ENCODE results near the gene MRO.
"Not testable (repeated sequence)": the region's sequence is repeated elsewhere in the genome, so short reads cannot be mapped to it uniquely, and the experiment has no call there.

MRO gene

GRCh38 chr18:50790948-50791347, 28.9 kb downstream of the MRO start:
- DNase-seq, result no peak

DNA sequence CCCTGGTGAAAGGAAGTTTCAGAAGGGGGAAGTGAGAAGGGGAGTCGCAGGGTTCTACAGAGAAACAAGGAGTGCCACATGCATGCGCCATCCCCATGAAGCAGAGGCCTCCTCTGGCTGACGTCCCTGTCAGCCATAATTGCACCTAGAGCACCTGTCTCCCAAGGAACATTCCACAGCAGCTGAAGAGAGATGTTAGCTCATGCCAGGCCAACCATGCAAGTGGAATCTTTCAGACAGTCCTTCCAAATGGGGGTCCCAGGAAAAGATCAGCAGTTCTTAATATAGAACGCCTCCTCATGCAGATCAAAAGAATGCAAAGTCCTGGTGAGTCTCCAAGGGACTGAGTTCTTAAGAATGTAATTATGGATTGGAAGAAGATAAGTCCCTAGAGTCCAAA, 29.6 kb downstream of the MRO start:
- no peak for DNase-seq

DNA sequence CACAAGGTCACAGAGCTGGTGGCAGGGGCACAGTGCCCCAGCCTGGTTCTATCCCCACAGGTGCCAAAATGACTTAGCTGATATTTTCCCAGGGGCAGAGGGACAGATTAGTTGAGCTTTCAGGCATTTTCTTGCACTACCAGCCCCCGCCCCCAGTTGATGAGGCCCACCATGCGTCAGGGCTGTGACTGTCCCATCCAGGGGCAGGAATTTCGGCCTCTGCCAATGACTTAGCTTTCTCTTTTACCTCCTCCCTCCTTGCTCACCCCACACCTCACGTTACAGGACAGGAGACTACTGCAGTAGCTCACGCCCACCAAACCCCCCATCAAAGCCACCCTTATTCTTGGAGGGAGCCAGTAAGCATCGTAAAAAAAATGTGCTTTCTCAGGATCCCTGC, 31.5 kb downstream of the MRO start:
- DNase-seq, result no peak

DNA sequence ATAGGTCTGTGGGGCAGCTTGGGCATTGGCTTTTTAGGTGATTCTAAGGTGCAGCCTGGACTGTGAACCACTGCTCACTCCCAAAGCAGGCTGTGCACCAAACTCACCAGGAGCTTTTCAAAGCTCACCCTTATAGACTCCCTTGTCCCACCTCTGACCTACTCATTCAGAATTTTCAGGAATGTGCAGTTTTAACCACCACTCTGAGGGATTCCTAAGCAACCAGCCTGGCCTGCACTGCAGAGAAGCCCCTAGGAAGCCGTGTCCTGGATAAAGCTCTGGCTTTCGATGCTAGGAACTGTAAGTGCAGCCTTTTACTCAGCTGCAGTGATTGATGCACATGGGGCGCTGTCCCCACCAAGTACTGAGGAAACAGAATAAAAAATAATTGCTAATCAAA, 33.0 kb downstream of the MRO start:
- no peak for DNase-seq

DNA sequence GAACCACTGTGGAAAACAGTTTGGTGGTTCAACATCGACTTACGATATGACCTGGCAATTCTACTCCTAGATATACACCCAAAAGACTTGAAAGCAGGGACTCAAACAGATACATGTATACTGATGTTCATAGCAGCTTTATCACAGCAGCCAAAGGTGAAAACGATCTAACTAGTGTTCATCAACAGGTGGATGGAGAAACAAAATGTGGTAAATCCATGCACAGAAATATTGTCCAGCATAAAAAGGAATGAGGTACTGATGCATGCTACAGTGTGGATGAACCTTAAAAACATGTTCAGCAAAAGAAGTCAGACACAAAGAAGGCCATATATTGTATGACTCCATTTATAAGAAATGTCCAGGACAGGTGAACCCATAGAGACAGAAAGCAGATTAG, 36.3 kb downstream of the MRO start:
- no peak for DNase-seq

- not testable (repeated sequence) for DNase-seq
Observed at GRCh38 chr18:50779021-50779420, 40.8 kb downstream of the MRO start.

GRCh38 chr18:50776383-50776782, 43.4 kb downstream of the MRO start:
- no peak for DNase-seq

GRCh38 chr18:50775726-50776125, 44.1 kb downstream of the MRO start:
- no peak for DNase-seq

DNA sequence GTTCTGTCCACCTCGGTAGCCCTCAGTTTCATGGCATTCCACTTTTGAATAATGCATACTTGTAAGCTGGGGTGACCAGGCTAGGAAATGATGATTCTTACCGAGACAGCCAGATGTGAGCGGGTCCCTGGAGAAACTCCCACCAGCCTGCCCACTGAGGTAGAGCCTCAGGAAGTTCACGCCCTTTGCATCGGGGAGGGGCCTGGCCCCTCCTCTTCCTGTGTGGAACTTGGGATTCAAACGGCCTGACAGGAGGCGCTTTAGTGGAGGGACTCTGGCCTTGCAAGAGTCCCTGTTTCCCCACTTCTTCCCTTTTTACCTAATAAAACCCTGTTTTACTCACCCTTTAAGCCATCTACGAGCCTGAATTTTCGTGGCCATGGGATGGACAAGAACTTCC, 44.6 kb downstream of the MRO start:
- DNase-seq, result no peak

DNA sequence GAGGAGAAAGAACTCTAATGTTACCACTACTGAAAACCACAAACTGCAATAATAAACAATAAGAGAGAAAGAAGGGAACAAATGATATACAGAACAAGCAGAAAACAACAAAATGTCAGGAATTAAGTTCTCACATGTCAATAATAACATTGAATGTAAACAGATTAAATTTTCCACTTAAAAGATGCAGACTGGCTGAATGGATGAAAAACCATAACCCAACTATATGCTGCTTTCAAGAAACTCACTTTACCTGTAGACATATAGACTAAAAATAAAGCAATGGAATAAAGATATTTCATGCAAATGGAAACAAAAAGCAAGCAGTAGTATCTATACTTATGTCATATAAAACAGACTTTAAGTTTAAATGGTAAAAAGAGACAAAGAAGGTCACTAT, 50.4 kb downstream of the MRO start:
- no peak for DNase-seq

DNA sequence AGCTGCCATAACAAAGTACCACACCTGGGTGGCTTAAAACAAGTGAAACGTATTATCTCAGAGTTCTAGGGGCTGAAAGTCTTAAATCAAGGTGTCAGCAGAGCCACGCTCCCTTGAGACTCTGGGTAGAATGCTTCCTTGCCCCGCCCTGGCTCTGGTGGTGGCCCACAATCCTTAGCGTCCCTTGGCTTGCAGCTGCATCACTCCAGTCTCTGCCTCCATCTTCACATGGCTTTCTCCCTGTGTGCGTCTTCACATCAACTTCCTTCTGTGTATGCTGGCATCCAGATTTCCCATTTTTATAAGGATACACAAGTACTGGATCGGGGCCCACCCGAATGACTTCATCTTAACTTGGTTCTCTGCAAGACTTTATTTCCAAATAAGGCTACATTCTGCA, 62.5 kb downstream of the MRO start:
- no peak for DNase-seq

DNA sequence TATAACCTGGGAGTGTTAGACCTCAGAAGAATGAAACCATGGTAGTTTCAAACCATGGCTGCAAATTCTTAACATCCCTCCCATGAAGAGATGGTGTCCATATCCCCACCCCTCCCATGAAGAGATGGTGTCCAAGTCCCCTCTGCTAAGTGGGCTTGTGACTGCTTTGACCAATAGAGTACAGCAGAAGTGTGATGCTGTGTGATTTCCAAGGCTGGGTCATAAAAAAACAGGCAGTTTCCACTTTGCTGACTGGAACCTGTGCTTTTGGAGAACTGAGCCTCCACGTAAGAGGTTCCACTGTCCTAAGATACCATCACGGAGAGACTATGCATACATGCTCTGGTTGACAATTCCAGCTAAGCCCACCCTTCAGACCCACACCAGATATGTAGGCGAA, 65.5 kb downstream of the MRO start:
- no peak for DNase-seq

GRCh38 chr18:50753311-50753710, 66.5 kb downstream of the MRO start:
- no peak for DNase-seq

DNA sequence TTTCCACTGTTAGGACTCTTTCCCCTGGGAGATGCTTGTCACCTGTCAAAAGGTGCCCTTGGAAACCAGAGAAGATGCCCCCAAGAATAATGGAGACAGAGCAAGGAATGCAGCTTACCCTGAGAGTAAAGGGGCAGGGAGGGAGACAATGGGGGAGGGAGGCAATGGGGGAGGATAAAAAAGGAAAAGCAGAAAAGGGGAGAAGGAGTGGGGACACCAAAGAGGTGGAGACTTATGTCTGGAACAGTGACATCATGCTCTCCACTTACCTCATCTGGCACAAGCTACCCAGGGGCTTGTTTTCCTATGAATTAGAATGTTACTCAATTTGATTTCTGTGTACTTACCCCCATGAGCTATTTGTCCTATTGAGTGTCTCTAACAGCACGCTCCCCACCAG, 67.9 kb downstream of the MRO start:
- no peak for DNase-seq

- DNase-seq, result no peak
Observed at GRCh38 chr18:50751490-50751889, 68.3 kb downstream of the MRO start.

GRCh38 chr18:50750546-50750945, 69.3 kb downstream of the MRO start:
- no peak for DNase-seq

DNA sequence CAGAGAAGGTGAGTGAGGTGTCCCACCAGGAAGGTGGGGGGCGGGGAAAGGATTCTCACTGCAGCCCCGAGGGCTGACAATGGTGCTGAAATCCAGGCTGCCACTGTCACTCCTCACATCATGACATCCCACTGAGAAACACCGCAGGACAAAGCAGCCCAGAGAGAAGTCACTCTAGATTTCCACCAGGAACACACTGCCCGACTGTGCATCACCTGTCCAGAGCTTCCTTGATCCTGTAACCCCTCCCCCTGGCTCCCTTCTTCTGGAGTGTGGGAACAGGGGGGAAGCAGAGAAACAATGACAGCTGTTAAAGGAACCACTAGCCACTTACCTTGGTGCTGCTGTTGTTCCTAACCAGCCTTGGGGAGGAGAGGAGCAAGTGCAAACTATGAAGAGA, 69.9 kb downstream of the MRO start:
- DNase-seq, result no peak

DNA sequence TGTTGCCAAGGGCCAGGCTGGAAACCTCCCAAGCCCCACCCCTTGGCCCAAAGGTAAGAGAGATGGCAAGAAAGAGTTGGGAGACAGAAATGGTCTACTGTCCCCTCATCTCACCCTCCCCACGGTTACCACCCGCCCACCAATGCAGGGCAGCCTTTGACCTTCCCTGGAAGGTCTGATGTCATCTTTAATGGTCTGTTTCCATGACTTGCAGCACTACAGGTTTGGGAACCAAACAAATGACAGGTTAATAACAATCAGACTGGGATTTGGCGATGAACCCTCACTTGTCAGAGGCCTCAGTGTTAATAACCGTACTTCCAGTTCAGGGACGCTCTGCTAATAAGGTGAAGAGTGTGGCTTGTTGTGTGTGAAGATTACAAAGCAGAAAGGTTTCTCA, 70.4 kb downstream of the MRO start:
- no peak for DNase-seq

DNA sequence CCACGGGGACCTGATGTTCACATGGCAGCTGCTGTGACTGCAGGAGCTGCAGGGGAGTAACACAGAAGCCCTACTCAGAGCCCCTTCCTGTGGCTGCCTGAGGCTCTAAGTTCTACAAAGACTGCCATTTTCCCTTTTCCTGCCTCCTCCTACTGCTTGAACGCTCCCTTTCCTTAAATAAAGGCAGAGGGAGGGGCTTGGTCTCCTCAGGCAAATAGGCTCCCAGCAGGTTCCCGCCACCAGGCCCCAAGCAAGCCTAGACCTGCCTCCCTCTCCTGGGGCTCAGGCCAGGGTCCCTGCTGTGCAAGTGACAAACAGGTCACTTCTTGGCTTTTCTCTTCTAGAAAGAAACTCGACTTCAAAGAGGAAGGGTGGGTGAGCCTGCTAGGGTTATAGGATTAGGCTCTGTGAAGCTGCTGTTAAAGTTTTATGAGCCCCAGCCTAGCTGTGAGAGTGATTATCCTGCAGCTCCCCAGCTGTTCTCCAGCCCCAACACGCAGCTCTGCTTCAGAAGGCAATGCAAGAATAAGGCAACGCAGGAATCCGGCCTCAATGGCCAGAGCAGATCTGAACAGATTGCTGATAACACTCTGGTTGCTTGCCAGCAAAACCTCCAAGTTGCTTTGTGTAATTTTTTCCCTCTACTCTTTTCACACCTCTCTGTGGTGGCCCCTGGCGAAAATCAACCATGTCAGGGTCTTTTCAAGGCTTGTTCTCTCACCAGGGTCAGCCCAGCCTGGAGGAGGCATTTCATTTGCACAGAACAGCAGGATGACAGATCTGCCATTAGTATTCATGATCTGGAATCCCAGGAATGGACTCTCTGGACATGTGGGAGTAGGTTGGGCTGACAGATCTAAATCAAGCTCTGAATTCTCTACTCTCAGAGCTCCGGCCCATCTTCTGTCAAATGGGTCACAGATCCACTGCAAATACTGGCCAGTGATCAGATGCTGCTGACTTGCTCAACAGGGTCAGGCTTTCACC, 71.3 kb downstream of the MRO start:
- DNase-seq, result no peak

- no peak for DNase-seq
Observed at GRCh38 chr18:50747849-50748242, 72.0 kb downstream of the MRO start.

GRCh38 chr18:50745945-50746344, 73.9 kb downstream of the MRO start:
- no peak for DNase-seq

Data from activated CD4-positive, alpha-beta T cell treated with anti-CD3 and anti-CD28 coated beads, Interleukin-2, amount 50 U/mL, for 4 hours (primary cell).